Measurements from ENCODE around the gene LINGO4.
A peak's percentile ranks its signal among the peaks of the same experiment; 100 is the strongest.
"Not testable (repeated sequence)": the region's sequence is repeated elsewhere in the genome, so short reads cannot be mapped to it uniquely, and the experiment has no call there.

The LINGO4 gene

DNA sequence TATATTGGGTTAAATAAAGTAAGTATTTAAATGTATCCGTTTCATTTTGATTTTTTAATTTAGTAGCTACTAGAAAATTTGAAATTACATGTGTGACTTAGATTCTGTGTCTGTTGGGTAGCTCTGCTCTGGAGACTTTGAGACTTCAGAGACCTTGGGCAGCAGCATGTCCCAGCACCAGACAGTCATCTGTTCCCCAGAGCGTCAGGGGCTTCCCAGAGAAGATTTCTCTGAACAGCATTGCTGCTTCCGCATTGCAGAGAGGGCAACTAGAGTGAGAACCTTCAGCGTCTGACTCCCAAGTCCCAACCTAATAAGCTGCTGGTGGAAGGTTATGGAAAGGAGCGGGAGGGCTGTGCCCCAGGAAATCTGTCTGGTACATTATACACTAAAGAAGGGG is 6.6 kb downstream of the LINGO4 start:
- H3K4me3 ChIP-seq (ENCODE audit: low read depth, low read length), result no peak overlapping the region
- TF ChIP-seq, protein P1, sequence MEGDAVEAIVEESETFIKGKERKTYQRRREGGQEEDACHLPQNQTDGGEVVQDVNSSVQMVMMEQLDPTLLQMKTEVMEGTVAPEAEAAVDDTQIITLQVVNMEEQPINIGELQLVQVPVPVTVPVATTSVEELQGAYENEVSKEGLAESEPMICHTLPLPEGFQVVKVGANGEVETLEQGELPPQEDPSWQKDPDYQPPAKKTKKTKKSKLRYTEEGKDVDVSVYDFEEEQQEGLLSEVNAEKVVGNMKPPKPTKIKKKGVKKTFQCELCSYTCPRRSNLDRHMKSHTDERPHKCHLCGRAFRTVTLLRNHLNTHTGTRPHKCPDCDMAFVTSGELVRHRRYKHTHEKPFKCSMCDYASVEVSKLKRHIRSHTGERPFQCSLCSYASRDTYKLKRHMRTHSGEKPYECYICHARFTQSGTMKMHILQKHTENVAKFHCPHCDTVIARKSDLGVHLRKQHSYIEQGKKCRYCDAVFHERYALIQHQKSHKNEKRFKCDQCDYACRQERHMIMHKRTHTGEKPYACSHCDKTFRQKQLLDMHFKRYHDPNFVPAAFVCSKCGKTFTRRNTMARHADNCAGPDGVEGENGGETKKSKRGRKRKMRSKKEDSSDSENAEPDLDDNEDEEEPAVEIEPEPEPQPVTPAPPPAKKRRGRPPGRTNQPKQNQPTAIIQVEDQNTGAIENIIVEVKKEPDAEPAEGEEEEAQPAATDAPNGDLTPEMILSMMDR (IDR thresholded peaks at IDR 0.05; ENCODE audit: low read depth, low read length), result no peak

DNA sequence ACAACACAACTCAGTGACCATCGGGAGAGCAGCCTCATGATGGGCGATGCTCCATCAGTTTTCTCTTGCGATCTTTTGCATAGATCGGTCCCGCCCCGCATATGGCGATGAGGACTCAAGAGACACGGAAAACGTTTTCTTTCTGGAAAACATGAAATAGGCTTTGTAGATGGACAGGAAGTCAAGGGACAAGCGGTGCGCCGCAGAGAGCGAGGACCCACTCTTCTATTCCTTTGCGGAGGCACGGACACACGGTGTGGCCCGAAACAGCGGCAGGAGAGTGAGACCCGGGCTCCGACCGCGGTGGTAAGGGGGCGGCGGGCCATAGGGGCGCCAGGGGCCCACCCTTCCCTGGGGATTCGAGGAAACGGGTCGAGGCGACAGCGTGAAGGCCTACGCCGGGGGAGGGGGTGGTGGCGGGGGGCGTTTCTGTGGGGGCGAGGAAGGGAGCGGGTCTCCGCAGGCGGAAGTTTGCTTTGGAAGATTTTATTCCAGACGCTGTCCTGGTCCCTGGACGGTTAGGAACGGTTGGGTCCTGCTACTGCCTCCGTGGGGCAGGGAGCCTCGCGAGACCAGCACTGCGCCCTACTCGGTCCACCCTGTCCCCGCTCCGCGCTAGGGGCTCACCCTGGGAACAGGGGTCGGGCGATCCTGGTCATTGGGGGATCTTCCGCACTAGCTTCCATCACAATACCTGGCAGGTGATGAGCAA is 14.1 kb downstream of the LINGO4 start:
- TF ChIP-seq, protein P1 (IDR thresholded peaks at IDR 0.05; ENCODE audit: low read depth, low read length), result no peak

DNA sequence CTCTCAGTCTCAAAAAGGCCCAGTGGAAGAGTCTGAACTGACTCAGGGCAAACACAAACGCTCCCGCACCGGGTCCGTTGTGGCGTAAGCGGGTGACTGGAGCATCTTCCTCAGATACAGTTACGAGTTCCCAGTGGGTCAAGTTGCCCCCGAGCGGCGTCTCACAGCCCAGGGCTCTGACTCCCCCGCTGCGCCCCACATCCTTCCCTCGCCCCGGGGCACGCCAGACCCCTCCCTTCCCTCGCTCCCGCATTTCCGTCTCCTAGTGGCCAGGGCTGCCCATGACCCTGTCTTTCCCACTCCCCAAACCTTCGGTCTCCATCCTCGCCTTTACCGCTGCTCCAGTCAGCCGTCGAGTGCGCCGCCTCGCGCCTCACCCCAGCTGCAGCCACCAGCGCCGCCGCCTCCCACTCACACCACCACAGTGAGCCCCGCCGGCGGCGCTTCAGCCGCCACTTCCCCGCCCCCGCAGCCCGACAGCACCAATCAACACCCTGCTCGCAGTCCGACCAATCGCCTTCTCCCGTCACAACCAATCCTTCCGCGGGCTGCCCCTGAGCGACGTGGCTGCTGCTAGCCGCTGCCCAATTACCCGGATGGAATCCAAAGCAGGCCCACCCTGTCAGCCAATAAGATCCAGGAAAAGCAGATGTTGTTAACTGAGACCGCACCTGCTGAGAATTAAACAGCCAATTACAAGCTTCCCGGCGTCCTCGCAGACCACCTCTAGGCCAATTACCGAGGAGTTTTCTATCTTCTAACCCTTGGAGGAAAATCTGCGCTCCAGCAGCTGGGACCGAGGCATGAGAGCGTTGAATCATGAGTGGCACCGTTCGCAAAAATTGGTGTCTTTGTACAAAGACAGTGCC is 14.9 kb downstream of the LINGO4 start, which contains the start of gene TDRKH:
Gene TDRKH, minus strand, starts transcription at position 430 of the 869 bp plus-strand sequence. CDS start 7,478 bp downstream, outside the sequence.
- peak within 1 kb of the TSS; percentile 62 for H3K4me3 ChIP-seq (ENCODE audit: low read depth, low read length)
- TF ChIP-seq, protein P1 (IDR thresholded peaks at IDR 0.05; ENCODE audit: low read depth, low read length), result no peak; the same call in 1 of the 2 replicates

More for the DNA sequence above, 14.1 kb downstream of the LINGO4 start:
- peak overlapping the region; percentile 62 for H3K4me3 ChIP-seq (ENCODE audit: low read depth, low read length)

DNA sequence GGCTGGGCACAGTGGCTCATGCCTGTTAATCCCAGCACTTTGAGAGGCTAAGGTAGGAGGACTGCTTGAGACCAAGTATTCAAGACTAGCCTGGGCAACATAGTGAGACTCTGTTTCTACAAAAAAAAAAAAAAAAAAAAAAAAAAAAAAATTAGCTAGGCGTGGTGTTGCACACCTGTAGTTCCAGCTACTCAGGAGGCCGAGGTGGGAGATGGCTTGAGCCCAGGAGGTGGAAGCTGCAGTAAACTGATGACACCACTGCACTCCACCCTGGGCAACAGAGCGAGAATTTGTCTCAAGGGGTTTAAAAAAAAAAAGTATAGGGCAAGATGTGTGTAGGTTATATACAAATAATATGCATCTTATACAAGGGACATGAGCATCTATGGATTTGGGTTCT is 17.5 kb downstream of the LINGO4 start:
- TF ChIP-seq, protein P1 (IDR thresholded peaks at IDR 0.05; ENCODE audit: low read depth, low read length), result no peak
- no peak overlapping the region for H3K4me3 ChIP-seq (ENCODE audit: low read depth, low read length)

DNA sequence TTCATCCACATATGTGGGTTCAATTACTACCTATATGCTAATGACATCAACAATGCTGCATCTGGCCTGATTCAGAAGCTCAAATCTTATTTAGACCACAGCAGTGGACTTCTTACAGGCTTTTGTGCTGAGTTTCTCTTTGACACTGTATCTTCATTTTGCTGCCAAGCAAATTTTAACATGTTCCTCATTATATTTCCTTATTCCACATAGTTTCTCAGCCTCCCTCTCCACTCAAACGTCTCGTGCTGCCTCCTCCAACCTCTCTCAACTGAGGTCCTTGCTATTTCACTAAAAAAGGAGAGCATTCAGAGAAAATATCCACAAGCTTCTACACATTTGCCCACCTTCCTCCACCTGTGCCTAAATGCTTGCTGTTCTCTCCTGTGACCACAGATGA is 21.4 kb downstream of the LINGO4 start:
- H3K4me3 ChIP-seq (ENCODE audit: low read depth, low read length), result no peak overlapping the region
- TF ChIP-seq, protein P1 (IDR thresholded peaks at IDR 0.05; ENCODE audit: low read depth, low read length), result no peak

DNA sequence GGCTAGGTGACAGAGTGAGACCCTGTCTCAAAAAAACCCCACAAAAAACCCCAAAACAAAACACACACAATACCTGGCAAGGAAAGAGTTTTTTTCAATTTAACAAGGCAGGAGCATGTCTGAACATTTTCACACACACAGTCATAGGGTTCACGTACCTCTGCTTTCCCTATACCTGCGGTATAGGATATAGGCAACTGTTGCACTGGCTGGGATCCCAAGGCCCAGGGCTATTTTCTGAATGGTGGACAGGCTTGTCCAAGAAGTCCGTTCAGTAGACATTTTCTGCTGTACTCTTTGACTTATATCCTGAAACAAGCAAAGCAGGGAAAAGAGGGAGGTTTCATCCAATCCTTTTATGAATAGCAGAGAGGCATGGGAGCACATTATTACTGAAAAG is 22.5 kb downstream of the LINGO4 start:
- H3K4me3 ChIP-seq (ENCODE audit: low read depth, low read length), result no peak overlapping the region
- TF ChIP-seq, protein P1 (IDR thresholded peaks at IDR 0.05; ENCODE audit: low read depth, low read length), result no peak

DNA sequence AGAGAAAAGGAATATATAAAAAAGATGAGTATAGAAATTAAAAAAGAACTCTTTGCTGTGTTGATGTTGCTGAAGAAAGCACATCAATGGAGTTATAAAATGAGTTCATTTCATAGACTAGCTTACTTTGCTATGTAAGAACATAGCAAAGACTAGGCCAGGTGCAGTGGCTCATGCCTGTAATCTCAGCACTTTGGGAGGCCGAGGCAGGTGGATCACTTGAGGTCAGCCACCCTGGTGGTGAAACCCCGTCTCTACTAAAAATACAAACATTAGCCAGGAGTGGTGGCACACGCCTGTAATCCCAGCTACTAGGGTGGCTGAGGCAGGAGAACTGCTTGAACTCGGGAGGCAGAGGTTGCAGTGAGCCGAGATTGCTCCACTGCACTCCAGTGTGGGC is 23.2 kb downstream of the LINGO4 start:
- H3K4me3 ChIP-seq (ENCODE audit: low read depth, low read length), result not testable (repeated sequence)

DNA sequence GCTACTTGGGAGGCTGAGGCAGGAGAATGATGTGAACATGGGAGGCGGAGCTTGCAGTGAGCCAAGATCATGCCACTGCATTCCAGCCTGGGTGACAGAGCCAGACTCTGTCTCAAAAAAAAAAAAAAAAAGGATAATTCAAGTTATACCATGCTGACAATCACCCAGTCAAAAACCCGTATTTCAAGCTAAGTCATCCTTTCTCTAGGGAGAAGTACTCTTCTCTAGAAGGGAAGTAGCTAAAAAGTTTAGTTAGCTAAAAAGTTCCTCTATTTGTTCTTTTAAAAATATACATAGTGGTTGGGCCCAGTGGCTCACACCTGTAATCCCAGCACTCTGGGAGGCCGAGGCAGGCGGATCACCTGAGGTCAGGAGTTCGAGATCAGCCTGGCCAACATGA is 24.5 kb downstream of the LINGO4 start:
- H3K4me3 ChIP-seq (ENCODE audit: low read depth, low read length), result not testable (repeated sequence)

Data from WI38 (cell line).